ENCODE measurements around the gene GABRB3.

GABRB3 gene

DNA sequence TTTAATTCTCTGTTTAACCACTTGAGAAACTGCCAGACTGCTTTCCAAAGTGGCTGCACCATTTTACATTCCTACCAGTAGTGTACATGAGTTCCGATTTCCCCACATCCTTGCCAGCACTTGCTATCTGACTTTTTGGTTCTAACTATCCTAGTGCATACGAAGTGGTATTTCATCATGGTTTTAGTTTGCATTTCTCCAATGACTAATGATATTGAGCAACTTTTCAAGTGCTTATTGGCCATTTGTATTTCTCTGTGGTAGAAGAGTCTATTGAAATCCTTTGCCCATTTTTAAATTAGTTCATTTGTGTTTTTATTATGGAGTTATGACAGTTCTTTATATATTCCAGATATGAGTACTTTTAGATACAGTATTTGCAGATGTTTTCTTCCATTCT lies 247.8 kb downstream of the GABRB3 start:
- DNase-seq: no peak

DNA sequence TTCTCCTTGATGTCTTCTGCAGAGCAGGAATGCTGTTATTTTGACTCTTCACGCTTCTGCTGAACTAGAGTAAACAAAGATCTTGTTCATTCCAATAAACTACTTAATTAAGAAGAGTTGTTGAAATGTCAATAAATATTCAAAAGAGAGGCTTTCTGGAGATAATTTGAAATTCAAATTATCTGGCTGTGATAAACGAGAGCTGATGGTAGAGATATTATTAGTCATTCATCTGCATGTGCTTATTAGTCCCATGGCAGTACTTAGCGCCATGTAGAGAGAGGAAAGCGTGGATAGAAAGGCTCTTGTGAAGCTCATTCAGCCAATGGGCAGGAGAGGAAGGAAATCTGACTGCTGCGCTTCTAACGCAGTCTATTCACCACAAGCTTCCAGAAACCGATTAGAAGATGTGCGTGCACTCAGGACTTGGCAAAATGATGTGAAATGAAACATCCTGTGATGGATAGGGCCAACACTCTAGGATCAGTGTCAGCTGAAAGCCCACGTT lies 251.1 kb downstream of the GABRB3 start:
- DNase-seq: no peak

DNA sequence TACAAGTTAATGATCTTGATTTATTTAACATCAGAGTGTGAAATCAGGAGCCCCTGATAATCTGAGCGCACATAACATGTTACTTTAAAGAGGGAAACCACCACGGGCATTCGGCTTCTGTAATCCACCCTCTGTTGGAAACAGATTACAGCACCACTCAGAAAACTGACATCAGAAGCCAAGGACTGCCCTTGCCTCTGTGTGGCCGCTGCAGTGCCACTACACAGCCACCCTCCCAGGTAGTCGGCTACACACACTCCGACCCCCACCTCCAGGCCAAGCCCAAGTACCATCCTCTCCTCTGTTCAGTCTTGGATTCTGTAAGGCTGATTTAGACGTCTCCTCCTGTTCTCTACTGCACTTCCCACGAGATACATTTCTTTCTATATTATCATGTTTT lies 251.7 kb downstream of the GABRB3 start:
- no peak for DNase-seq

DNA sequence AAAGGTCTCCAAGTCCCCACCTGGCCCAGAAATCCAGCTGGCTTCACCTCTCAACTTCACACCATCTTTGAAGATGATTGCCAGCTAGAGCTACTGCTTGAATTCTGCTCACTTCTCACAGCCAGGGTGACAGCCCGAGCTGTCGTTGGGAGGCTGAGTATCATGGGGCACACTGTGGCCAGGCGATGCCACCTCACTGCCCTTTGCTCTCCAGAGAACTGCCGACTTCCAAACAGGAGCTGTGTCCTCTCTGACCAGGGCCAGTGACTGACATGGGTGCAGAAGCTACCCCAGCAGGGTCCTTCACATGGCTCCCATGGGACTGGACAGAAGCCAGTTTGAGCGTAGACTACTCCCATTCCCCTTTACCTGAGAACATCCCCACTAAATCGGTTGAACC lies 254.0 kb downstream of the GABRB3 start:
- no peak for DNase-seq

DNA sequence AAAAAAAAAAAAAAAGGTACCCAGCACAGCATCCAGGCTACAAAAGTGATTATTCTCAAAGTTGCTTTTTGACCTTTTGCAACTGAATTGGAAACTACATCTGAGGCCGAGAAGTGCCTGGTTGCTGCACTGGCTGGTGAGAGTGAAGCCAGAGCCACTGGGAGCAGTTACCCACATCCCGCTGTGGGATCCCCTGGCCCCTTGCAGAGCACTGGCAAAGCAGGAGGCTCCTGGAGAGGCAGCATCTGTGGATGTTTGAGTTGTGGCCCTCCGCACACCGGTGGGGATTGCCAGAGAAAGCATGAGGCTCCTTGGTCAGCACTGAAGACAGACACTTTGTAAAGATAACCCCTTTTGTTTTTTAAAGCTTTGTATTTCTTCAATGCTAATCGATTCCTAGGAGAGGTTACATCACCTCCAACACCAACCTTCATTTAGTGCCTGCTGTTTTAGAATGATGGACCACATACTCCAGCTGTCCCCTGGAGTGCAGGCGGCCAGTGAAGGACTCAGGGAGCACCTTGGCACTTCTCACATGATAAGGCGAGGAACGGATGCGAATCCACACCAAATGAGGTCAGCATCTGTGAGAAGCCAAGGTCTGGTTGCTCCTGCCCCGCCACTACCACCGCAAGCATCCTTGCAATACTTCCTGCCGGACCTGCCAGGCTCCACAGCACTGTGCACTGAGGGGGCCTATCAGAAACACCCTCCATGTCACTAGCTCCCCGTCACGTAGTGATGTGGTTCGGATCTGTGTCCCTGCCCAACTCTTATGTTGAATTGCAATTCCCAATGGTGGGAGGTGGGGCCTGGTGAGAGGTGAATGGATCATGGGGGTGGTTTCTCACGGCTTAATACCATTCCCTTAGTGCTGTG lies 256.5 kb downstream of the GABRB3 start:
- no peak for DNase-seq

DNA sequence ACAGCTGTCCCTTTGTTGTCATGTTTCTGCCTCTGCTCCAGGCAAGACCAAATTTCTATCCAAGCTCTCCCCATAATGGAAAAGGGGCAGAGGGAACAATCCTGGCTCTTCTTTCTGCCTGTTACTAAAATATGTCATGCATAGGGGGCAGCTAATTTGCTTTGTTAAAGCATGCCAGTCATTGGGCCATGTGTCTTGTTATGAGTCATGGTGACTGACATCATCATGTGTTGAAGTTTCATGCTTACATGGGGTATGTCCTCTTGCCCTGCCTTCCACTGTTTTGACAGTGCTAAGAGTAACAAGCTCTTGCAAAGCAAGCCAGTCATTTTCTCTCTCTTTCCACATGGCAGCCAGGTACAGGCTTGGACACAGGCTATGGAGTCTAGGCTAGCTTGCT lies 268.9 kb downstream of the GABRB3 start:
- DNase-seq: no peak

All from hematopoietic multipotent progenitor cell treated with erythropoietin and hydrocortisone succinate and interleukin-3 and kit ligand, for 8 days (in vitro differentiated cells).